ENCODE measurements around the gene TSPAN5.

Gene TSPAN5

DNA sequence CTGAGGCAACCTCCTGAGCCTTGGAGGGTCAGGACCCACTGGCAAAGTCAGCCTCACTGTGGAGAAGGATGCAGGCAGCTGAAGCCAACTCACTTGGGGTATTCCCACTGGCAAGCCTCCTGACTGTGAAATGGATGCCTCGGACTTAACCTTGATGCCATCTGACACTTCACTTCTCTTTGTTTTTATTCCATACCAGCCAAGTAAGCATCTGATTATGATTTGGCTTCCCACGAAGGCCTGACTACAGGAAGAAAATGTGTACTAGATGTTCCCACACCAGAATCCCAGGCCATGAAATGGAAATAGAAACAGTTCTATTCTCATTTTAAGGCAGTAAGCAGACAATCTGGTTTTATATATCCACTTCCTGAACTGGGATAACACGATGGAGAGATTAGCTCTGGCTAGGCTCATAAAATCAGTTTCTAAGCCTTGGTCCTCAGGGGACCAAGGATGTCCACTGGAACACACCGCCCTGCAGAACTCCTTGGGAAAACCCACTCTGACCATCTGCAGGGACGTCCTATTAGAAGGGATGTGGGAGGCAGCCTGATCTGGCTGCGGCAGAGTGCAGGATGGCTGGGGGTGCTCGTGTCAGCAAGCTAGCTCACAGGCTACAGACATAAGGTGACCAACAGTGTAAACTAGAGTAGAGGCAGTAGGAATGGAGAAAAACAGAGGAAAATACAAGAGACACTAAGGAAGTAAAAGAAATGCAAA, 89.3 kb downstream of the TSPAN5 start:
- DNase-seq (ENCODE audit: insufficient read length, low spot score) (no peak), FAIRE-seq (no peak)
- TF ChIP-seq POU2F2 (IDR thresholded peaks at IDR 0.05; ENCODE audit: low read depth, low read length) (no peak), POLR2AphosphoS5 (IDR thresholded peaks at IDR 0.05; ENCODE audit: low read depth, low read length) (no peak), TAF1 (IDR thresholded peaks at IDR 0.05; ENCODE audit: low read depth, low read length) (no peak), SPI1 (IDR thresholded peaks at IDR 0.05; ENCODE audit: low read depth, low read length) (no peak), POLR2A (IDR thresholded peaks at IDR 0.05; ENCODE audit: low read depth, low read length) (no peak), PAX5 (IDR thresholded peaks at IDR 0.05; ENCODE audit: insufficient read depth, low read length, severe bottlenecking) (no peak)

- TF ChIP-seq POU2F2 (IDR thresholded peaks at IDR 0.05; ENCODE audit: low read depth, low read length): no peak
- DNase-seq (ENCODE audit: insufficient read length, low spot score): no peak
These were observed 90.8 kb downstream of the TSPAN5 start for GRCh38 chr4:98567611-98568010.

GRCh38 chr4:98566361-98567008, 91.9 kb downstream of the TSPAN5 start:
- DNase-seq (ENCODE audit: insufficient read length, low spot score) (no peak), FAIRE-seq (no peak)
- TF ChIP-seq POU2F2 (IDR thresholded peaks at IDR 0.05; ENCODE audit: low read depth, low read length) (no peak), SPI1 (IDR thresholded peaks at IDR 0.05; ENCODE audit: low read depth, low read length) (no peak), POLR2AphosphoS5 (IDR thresholded peaks at IDR 0.05; ENCODE audit: low read depth, low read length) (no peak), TAF1 (IDR thresholded peaks at IDR 0.05; ENCODE audit: low read depth, low read length) (no peak), POLR2A (IDR thresholded peaks at IDR 0.05; ENCODE audit: low read depth, low read length) (no peak), PAX5 (IDR thresholded peaks at IDR 0.05; ENCODE audit: insufficient read depth, low read length, severe bottlenecking) (no peak)

More at GRCh38 chr4:98567611-98568010, 90.8 kb downstream of the TSPAN5 start:
- FAIRE-seq: no peak

- TF ChIP-seq SPI1 (IDR thresholded peaks at IDR 0.05; ENCODE audit: low read depth, low read length) (no peak), PAX5 (IDR thresholded peaks at IDR 0.05; ENCODE audit: insufficient read depth, low read length, severe bottlenecking) (no peak), TAF1 (IDR thresholded peaks at IDR 0.05; ENCODE audit: low read depth, low read length) (no peak), POU2F2 (IDR thresholded peaks at IDR 0.05; ENCODE audit: low read depth, low read length) (no peak), POLR2AphosphoS5 (IDR thresholded peaks at IDR 0.05; ENCODE audit: low read depth, low read length) (no peak), POLR2A (IDR thresholded peaks at IDR 0.05; ENCODE audit: low read depth, low read length) (no peak)
- FAIRE-seq: no peak
- DNase-seq (ENCODE audit: insufficient read length, low spot score): no peak
These were observed 92.6 kb downstream of the TSPAN5 start for GRCh38 chr4:98565681-98566301.

DNA sequence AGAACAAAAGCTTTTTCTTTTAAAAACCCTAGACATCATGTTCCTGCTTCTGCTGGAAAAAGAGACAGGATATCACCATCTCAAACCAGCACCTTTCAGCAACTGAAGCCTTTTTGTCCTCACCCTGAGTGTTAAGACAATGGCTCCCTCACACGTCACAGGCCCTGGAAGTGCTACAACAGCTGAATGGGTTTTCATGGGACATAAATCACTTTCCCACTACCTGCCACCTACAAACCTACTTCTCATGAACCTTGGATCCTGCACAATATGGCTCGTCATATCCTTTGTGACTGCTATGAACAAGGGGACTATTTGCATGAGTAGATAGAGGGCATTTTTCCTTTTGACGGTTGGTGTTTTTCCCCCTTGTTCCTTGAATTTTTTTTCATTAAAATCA, 93.6 kb downstream of the TSPAN5 start:
- FAIRE-seq: no peak

DNA sequence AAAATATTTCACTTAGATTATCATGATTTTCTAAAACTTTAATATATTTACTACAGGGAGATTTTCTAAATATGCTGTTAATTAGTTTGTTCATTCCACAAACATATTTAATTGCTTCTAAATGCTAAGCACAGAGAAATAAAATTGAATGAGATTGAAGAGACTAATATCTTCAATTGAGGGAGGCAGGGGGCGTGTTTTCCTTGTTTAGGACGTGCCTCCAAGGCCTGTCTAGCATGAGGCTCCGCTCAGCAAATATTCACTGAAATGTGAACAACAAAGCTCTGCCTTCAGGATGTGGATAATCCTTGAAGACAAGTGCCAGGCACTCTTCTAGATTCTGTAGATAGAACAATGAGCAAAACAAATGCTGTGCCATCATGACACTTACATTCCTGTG, 98.1 kb downstream of the TSPAN5 start:
- DNase-seq (ENCODE audit: insufficient read length, low spot score): no peak
- TF ChIP-seq POLR2A (IDR thresholded peaks at IDR 0.05; ENCODE audit: low read depth, low read length) (no peak), SPI1 (IDR thresholded peaks at IDR 0.05; ENCODE audit: low read depth, low read length) (no peak), POLR2AphosphoS5 (IDR thresholded peaks at IDR 0.05; ENCODE audit: low read depth, low read length) (no peak), PAX5 (IDR thresholded peaks at IDR 0.05; ENCODE audit: insufficient read depth, low read length, severe bottlenecking) (no peak), POU2F2 (IDR thresholded peaks at IDR 0.05; ENCODE audit: low read depth, low read length) (no peak), TAF1 (IDR thresholded peaks at IDR 0.05; ENCODE audit: low read depth, low read length) (no peak)
- no peak for FAIRE-seq

More for the DNA sequence above, 93.6 kb downstream of the TSPAN5 start:
- TF ChIP-seq POLR2A (IDR thresholded peaks at IDR 0.05; ENCODE audit: low read depth, low read length) (no peak), PAX5 (IDR thresholded peaks at IDR 0.05; ENCODE audit: insufficient read depth, low read length, severe bottlenecking) (no peak)
- no peak for DNase-seq (ENCODE audit: insufficient read length, low spot score)

DNA sequence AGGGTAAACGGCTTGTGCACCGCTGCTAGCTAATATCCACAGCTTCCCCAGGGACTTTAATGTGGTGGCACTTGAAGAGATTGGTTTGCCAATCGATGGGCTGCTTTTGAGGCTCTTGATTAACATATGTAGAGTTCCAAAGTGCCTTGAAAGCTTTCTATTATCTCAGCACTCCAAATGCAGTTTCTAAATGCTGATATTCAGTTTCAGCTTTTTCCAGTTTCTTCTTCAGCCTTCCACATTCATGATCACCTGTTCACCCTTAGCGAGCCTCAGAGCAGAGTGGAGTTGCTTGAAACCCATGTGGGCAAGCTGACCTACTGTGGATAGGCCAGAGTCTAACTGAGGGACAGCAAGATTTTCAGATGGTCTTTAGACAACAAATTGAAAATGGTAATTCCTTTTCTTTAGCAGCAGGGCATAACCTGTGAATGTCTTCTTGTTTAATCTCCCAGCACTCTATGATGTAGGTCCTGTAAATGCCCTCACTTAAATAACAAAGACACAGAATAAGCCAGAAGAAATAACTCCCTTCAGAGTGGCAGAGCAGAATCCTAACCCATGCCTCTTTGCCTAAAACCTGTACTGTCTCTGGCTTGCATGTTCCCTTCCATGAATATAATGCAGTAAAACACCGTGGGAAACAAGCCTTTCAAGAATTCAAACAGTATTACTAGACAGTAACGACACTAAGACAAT, 99.8 kb downstream of the TSPAN5 start:
- DNase-seq (ENCODE audit: insufficient read length, low spot score): no peak
- no peak for TF ChIP-seq POLR2A (IDR thresholded peaks at IDR 0.05; ENCODE audit: low read depth, low read length)
- no peak for TF ChIP-seq PAX5 (IDR thresholded peaks at IDR 0.05; ENCODE audit: insufficient read depth, low read length, severe bottlenecking)
- TF ChIP-seq POLR2AphosphoS5 (IDR thresholded peaks at IDR 0.05; ENCODE audit: low read depth, low read length): no peak
- no peak for TF ChIP-seq TAF1 (IDR thresholded peaks at IDR 0.05; ENCODE audit: low read depth, low read length)
- no peak for TF ChIP-seq POU2F2 (IDR thresholded peaks at IDR 0.05; ENCODE audit: low read depth, low read length)
- TF ChIP-seq SPI1 (IDR thresholded peaks at IDR 0.05; ENCODE audit: low read depth, low read length): no peak
- no peak for FAIRE-seq

- DNase-seq (ENCODE audit: insufficient read length, low spot score) (no peak), FAIRE-seq (no peak)
- TF ChIP-seq SPI1 (IDR thresholded peaks at IDR 0.05; ENCODE audit: low read depth, low read length) (no peak), POU2F2 (IDR thresholded peaks at IDR 0.05; ENCODE audit: low read depth, low read length) (no peak), POLR2AphosphoS5 (IDR thresholded peaks at IDR 0.05; ENCODE audit: low read depth, low read length) (no peak), POLR2A (IDR thresholded peaks at IDR 0.05; ENCODE audit: low read depth, low read length) (no peak), TAF1 (IDR thresholded peaks at IDR 0.05; ENCODE audit: low read depth, low read length) (no peak), PAX5 (IDR thresholded peaks at IDR 0.05; ENCODE audit: insufficient read depth, low read length, severe bottlenecking) (no peak)
These were observed 101.1 kb downstream of the TSPAN5 start for GRCh38 chr4:98557194-98557892.

GRCh38 chr4:98556451-98556850, 102.0 kb downstream of the TSPAN5 start:
- TF ChIP-seq POLR2AphosphoS5 (IDR thresholded peaks at IDR 0.05; ENCODE audit: low read depth, low read length) (no peak), POLR2A (IDR thresholded peaks at IDR 0.05; ENCODE audit: low read depth, low read length) (no peak), PAX5 (IDR thresholded peaks at IDR 0.05; ENCODE audit: insufficient read depth, low read length, severe bottlenecking) (no peak), POU2F2 (IDR thresholded peaks at IDR 0.05; ENCODE audit: low read depth, low read length) (no peak), SPI1 (IDR thresholded peaks at IDR 0.05; ENCODE audit: low read depth, low read length) (no peak), TAF1 (IDR thresholded peaks at IDR 0.05; ENCODE audit: low read depth, low read length) (no peak)
- DNase-seq (ENCODE audit: insufficient read length, low spot score): no peak
- FAIRE-seq: no peak
